D721Med (cell line): ENCODE data around the gene UGT1A5.

Experiments used
- DNase-seq: peaks from one replicate; pipeline ENCODE4 v3.0.0; 2011; ENCODE audit warnings: low spot score; ENCODE audit not compliant: insufficient read length
- FAIRE-seq: peaks from 2 replicates; lab custom pipeline; 2011; peaks lifted over from hg19 to GRCh38; lab: Jason Lieb, UNC
- TF ChIP-seq, protein P1 (sequence below): IDR thresholded peaks from 2 replicates; pipeline ENCODE4 v1.5.1; 2012; ENCODE audit warnings: mild to moderate bottlenecking, control low read depth; ENCODE audit not compliant: insufficient read depth; ENCODE audit errors: missing control alignments

The UGT1A5 gene

DNA sequence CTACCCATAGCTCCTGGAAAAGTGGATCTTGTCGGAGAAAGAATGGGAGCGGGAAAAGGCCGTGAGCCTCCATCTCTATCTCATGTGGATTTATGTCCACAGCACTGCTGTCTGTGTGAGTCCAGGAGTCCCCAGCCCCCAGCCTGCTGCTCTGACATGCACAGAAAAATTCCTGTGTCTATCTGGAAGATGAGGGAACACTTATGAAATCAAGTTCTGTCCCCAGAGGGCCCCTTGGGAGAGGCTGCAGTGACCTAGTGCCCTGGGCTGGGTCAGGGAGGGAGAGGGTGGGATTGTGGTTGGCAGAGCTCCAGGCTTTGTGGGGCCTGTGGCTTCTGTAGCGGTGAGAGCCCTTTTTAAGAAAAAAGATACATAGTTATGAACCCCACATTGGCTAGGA is 104.1 kb downstream of the UGT1A5 start:
- FAIRE-seq (no peak), DNase-seq (no peak)
- TF ChIP-seq, protein P1, sequence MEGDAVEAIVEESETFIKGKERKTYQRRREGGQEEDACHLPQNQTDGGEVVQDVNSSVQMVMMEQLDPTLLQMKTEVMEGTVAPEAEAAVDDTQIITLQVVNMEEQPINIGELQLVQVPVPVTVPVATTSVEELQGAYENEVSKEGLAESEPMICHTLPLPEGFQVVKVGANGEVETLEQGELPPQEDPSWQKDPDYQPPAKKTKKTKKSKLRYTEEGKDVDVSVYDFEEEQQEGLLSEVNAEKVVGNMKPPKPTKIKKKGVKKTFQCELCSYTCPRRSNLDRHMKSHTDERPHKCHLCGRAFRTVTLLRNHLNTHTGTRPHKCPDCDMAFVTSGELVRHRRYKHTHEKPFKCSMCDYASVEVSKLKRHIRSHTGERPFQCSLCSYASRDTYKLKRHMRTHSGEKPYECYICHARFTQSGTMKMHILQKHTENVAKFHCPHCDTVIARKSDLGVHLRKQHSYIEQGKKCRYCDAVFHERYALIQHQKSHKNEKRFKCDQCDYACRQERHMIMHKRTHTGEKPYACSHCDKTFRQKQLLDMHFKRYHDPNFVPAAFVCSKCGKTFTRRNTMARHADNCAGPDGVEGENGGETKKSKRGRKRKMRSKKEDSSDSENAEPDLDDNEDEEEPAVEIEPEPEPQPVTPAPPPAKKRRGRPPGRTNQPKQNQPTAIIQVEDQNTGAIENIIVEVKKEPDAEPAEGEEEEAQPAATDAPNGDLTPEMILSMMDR = no peak

DNA sequence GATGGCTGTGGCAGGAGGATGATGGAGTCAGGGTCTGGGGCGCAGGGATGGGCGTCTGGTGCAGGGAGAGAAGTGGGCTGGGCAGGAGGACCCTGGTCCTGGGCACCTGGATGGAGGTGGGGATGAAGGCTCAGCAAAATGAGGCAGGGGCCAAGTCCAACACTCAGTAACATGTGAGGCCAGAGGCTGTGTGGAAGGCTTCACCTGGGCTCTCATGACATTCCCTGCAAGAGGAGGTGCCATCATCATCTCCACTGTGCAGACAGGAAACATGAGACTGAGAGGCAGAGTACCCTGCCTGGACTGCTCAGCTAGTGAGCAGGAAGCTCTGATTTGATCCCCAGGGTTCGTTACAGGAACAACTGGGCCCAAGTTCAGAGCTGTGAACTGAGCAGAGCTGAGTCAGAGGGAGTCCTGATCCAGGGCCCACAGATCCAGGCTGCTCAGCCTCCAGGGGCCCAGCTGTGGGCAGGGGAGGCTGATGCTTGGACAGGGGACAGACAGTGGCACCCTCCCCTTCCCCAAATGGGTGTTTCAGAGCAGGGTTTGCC is 104.7 kb downstream of the UGT1A5 start:
- DNase-seq = no peak
- no peak for FAIRE-seq
- TF ChIP-seq, protein P1 = no peak

DNA sequence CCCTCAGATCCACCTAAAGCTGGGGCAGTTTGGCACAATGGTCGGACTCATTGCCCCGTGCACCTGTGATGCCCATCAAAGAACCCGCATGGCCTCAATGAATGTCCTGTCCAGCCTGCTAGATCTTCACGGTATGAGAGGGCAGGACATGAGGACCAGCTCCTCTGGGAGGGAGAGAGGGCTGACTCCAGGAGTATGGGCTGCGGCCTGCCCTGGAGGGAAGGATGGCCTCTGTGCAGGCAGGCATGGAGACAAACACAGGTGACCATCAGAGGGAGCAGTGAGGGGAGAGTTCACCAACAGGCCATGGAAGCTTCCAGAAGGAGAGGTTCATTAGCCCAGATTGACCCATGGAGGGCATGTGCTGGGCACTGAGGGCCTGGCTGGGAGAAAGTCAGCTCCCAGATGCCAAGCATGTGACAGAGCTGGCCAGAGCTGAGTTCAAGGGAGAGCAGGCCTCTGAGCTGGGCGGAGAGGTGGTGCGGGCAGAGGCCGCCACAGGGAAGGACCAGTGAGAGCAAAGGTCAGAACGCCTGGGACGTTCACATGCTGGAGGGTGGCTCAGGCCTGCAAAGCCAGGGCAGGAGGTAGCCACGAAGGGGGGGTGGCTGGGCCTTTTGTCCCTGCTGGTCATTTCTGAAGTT is 105.4 kb downstream of the UGT1A5 start:
- no peak for FAIRE-seq
- TF ChIP-seq, protein P1 = no peak

DNA sequence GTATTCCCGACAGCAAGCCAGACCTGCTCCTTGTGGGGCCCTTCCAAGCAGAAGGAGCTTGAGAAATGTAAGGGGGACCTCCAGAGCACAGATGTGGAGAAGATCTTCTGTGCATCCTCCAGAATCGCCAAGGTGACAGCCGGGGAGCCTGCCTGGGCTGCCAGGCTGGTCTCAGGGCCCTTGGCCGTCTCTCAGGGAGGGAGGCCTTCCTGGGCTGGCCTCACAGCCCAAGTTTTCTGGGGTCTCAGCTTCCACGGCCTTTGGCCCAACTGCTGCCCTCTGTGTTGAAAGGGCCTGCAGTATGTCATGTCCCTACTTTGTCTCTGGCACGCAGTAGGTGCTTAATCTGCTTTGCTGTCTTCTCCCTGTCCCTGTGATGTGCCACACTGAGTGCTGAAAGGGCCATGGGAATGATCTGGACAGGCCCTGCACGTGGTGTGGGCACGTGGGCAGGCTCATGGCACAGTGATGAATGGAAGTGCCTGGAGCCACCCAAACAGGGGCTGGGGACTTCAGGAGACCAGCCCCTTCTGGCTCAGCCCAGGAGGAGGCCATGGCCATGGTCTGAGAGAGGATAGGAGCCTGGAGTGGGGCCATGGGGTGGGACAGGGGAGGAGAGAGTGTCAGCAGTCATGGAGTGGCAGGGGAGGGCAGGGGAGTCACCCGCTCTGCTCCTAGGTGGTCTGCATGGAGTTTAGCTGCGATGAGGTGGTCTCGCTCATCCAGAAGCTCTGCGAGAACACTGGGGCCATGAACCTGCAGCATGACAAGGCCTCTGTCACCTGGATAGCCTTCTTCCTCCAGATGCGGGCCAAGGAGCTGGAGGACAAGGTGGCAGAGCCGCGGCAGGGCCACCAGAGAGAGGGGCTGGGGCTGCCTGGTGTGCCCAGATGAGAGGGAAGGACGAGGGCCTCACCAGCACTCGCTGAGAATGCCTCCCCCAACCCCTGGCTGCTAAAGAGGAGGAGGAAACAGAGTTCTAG is 106.2 kb downstream of the UGT1A5 start:
- FAIRE-seq (no peak), DNase-seq (no peak)
- TF ChIP-seq, protein P1 = no peak

More for the DNA sequence above, 105.4 kb downstream of the UGT1A5 start:
- DNase-seq = no peak

DNA sequence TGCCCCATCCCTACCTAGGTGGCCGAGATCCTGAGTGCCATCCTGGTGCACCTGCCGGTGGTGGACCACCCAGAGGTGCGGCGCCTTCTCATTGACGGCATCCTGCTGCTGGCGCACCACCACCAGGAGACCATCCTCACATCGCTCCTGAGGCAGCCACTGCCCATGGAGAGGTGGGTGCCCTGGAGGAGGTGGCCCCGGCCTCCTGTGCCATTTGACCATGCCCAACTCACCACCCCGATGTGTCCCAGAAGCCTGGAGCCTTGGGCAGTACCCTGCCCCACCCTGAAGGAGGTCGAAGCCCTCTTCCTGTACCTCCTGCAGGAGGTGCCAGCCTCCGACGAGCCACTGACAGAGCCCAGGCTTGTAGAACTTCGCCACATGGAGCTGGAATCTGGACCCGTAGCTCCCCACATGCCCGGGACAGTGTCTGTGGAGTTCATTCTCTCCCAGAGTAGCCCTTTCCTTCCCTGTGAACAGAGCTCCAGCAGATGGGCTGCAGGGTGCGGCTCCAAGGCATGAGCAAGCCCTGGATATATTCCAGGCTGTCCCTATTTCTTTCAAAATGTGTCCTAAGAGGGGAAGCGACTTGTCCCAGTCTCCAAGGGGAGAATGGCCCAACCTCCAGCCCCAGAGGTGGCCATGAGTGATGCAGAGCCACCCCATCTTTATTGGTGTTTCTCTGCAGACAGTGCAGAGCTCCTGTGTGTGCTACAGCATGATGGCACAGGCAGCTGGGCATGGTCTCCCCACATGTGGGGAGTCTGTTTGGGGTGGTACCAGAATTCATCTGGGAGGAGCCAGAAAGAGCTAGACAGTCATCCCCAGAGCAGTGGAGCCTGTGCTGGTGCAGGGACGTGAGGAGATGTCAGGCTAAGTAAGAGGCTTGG is 107.4 kb downstream of the UGT1A5 start:
- TF ChIP-seq, protein P1 = no peak
- FAIRE-seq = no peak
- DNase-seq = no peak

DNA sequence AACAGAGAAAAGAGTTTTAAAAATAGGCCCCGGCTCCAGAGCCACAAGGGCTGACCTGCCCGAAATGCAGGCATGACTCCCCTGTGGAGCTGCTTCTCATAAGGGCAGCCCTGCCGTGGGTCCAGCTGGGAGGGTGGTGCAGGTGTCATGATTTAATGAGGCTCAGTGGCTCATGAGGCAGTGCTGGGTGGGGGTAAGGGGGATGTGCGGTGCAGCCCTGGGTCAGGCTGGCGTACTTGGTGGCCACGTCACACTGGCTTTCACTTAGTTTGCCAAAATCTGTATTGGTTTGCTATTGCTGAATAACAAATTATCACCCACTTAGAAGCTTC is 108.0 kb downstream of the UGT1A5 start:
- FAIRE-seq (no peak), DNase-seq (no peak)
- TF ChIP-seq, protein P1 = no peak
